ENCODE data around the gene PPFIA1.

The PPFIA1 gene

DNA sequence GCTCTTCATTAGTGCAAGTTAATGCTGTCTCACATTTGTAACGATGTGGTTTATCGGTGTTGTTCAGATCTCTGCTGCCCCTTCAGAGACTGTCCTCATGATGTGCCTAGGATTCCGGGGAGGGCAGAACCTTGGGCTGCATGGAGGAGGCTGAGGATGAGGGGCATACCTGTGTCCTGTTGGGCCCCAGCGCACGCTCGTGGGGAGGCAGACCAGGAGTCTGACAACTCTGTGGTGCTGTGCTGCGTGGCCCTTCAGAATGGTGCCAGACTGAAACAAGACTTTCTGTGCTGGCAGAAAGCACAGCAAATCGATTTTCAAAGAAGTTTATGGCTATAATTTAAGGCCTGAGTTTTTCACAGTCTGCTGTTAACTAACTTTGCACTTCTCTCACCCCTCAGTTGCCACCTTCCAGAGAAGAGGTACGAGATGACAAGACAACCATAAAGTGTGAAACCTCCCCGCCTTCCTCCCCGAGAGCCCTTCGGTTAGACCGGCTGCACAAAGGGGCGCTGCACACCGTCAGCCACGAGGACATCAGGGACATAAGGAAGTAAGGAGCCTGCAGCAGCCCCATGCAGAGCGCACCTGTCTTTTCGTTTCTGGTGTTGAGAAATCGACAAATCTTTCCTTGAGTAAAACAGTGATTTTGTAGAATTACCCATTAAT, 83.5 kb downstream of the PPFIA1 start:
- no peak for DNase-seq (ENCODE audit: low read depth in 3 of 3)

DNA sequence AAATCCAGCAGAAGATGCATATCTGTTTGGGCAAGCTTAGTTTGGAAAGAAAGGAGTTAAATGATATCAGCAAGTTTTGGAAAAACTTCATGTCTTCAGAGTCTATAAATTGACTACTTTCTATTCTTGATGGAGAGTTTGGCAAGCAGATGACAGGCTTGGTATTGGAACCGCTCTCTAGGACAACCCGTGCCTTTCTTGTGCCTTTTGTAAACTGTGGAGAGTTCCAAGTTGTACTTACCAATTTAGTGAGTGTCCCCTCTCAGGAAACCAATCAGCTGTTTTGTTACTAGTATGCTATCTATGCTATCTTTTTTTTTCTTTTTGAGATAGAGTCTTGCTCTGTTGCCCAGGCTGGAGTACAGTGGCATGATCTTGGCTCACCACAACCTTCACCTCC, 84.1 kb downstream of the PPFIA1 start:
- DNase-seq (ENCODE audit: low read depth in 3 of 3): no peak

DNA sequence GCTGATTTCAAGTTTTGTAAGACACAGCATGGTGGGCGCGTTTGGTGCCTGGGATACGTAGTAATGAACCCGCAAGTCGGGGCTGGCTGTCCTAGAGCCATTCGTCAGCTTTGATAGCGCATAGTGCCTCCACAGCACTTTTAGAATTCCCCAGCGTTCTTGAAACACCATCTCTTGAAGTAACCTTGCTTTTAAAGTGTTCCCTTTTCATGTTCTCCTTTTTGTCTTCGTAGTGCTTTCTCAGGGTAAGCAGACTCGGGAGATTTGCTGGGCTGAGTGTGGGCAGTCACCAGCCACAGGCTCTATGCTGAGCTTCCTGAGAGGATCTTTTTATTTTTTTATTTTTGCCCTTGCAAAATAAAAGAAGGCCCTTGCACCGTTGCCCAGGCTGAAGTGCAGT, 88.3 kb downstream of the PPFIA1 start:
- no peak for DNase-seq (ENCODE audit: low read depth in 3 of 3)

DNA sequence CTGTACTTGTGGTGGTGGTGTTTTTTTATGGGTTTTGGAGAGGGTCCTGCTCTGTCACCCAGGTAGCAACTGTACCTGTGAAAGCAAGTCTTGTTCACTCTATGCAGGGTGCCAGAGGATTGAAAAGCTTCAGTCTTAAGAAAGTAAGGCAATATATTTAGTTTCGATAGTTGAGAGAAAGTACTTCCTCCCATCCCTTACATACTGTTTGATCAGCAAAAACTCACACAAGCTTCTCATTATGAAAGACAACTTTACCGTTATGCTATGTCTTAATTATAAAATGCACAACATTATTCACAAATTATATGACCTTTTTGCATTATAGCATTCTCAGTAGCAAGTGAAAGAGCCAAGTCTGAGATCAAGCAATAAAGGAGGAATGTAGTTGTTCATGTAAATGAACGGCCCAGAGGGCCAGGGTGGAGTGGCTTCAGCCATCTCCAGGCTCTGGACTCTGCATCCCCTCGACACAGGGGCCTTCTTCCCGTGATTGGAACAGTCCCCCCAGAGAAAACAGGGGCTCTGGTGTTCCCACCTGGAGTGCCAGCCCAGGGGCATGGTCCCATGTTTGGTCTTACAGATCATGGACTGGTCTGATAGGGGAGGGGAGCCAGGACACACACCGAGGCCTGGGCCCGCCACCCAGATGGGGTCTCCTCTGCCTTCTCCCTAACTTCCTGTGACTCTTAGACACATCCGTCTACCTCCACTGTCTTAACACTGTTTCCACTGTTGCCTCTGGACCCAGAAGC, 89.1 kb downstream of the PPFIA1 start:
- DNase-seq (ENCODE audit: low read depth in 3 of 3): no peak

DNA sequence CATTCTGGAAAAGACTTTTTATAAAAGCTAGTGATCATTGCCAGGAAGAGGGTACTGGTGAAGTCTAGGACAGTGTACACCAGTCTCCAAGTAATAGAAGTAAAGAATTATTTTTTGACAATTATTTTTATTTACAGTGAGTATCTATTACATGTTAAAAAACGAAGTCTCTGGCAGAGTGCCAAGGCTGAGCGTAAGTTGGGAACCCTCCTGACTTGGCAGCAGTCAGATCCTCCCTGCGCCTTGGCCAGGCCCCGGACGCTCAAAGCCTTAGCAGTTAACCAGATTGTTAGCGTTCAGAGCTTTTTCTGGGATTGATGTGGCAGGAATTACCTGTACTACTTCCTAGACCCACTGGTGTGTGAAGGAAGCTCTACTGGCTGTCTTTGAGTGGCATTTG, 89.7 kb downstream of the PPFIA1 start:
- DNase-seq (ENCODE audit: low read depth in 3 of 3): no peak

DNA sequence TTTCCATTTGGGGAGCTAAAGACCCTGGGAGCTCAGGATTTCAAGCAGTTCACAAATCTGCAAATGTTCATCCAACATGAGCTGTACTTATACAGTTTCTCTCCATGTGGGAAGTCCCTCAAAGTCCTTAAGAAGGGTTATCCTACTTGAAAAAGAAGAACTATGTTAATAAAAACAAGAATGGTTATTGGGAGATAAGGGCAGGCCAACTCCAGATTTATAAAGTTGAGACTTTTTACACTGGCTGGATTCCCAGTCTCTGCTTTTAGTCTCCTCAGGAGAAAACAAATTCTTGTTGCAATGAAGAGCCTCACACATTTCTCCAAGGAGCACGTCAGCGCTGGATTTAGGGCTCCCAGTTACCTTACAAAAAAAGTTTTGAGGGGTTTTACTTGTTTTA, 93.7 kb downstream of the PPFIA1 start:
- DNase-seq (ENCODE audit: low read depth in 3 of 3): no peak

DNA sequence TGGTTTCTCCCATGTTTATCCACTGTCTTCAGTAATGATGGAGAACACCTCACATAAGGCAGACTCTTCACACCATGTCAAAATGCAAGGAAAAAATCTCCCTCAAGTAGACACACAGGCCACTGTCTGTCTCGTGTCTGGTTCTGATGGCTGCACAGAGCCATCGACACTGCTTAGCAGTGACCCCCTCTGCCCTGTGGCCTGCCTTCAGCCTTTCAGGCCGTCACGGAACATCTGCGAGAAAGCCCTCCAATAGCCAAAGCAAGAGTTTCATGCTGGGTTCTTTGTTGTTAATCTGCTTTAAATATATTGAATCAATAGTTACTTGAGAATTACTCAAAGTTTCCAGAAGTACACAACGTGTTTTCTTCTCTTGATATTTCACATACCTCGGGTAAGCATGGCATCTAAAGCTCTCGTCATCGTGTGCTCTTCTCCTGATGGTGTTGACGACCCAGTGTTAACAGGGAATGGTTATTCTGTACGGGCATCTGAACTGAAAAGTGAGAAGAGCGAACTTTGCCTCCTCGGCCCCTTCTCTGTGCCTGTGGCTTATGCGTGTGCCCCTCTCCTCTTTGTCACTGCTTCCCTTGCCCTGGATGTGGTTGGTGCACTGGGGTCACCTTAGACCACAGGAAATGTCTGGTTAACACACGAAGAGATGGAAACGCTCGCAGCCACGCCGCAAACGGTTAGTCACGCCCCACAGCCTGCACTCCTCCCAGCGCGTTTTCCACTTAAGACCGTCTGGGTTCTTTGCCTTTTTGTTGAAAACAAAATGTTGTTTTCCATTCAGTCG, 94.5 kb downstream of the PPFIA1 start:
- peak; percentile 15 to 49 (median 31) for DNase-seq (ENCODE audit: low read depth in 3 of 3)

DNA sequence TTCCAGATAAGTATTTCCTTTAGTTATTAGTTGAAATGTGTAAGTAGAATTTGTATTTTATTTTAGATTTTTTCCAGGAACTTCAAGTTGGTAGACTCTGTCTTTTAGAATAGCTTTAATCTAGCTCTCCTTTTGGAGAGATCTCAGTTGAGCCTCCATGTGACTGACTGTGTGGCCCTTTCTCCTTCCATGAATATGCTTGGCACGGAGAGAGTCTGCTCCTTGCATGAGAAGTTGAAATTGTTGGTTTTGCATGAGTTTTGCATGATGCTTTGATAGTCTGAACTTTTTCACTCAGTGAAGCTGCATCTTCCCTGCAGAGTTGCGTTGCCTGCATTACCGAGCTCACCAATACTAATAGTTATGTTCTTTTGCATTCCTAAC, 95.0 kb downstream of the PPFIA1 start:
- DNase-seq (ENCODE audit: low read depth in 3 of 3): no peak

DNA sequence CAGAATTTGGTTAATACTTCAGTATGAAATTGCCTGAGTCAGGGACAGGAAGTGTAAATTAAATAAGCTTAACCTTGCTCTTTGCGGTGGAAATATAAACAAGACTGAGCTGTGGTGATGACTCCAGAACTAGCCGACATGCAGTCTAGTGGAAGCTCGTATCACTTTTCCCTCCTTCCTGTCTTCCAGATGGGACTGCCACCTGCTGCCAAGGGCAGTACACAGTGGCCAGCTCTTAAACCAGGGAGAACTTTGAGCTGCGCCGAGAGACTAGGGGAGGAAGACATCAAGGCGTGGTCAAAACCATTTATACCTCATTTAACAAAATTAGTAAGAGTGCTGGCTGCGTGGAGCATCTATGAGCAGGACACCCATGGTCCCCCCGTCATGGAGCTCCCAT, 96.6 kb downstream of the PPFIA1 start:
- DNase-seq (ENCODE audit: low read depth in 3 of 3): no peak

DNA sequence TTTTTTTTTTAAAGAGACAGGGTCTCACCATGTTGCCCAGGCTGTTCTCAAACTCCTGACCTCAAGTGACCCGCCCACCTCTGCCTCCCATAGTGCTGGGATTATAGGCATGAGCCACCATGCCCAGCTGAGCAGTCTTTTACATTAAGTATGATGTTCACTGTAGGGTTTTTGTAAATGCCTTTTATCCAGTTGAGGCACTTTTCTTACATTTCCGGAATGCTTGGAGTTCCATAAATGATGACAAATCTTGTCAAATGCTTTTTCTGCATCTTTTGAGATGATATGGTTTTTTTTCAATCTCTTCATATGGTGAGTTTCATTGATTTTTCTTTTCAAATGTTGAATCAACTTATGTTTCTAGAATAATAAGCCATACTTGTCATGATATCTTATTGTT, 98.5 kb downstream of the PPFIA1 start:
- DNase-seq (ENCODE audit: low read depth in 3 of 3): no peak

DNA sequence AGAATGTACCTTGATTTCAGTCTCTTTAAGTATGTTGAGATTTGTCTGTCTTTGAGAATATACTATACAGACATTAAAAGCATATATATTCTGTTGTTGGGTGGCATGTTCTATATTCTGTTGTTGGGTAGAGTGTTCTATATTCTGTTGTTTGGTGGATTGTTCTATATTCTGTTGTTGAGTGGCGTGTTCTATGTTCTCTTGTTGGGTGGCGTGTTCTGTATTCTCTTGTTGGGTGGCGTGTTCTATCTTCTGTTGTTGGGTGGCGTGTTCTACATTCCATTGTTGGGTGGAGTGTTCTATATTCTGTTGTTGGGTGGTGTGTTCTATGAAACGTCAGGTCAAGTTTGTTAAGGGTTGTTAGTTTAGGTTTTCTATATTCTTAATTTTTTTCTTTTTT, 100.8 kb downstream of the PPFIA1 start:
- DNase-seq (ENCODE audit: low read depth in 3 of 3): no peak

DNA sequence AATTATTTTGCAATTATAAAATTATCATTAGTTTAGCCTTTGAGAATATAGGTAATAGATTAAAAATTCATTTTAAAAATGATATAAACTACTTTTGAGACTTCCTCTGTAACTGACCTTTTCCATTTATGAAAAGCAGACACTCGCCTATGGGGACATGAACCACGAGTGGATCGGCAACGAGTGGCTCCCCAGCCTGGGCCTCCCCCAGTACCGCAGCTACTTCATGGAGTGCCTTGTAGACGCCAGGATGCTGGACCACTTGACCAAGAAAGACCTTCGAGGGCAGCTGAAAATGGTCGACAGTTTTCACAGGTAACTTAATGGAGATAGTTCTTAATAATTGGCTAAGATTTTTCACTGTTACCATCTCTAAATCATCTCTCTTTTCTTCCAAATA, 101.6 kb downstream of the PPFIA1 start:
- DNase-seq (ENCODE audit: low read depth in 3 of 3): no peak

DNA sequence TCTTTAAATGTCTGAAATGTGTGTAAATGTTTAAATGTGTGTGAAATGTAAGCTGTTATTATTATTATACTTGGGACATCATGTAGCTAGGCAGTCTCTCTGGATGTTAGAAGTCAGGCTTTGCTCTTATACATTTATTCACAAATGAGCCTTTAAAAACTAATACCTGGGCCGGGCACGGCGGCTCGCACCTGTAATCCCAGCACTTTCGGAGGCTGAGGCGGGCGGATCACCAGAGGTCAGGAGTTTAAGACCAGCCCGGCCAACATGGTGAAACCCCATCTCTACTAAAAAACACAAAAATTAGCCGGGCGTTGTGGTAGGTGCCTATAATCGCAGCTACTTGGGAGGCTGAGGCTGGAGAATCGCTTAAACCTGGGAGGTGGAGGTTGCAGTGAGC, 106.1 kb downstream of the PPFIA1 start:
- no peak for DNase-seq (ENCODE audit: low read depth in 3 of 3)

DNA sequence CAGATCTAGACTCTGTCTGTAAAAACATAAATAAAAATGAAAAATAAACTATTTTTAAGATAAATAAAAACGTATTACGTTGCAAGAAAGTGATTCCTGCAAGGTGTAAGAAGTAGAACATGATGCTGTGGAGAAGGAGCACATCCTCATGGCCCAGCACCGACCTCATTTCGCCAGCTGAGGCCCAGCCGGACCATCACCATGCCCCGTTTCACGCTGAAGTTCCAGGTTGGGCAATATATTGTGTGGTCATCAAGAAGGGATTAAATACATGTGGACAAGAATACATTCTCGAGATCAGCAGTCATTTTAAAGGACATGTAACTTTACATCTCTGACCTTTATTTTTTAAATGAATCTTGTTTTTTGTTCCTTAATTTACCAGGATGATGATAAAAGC, 107.2 kb downstream of the PPFIA1 start:
- DNase-seq (ENCODE audit: low read depth in 3 of 3): no peak

DNA sequence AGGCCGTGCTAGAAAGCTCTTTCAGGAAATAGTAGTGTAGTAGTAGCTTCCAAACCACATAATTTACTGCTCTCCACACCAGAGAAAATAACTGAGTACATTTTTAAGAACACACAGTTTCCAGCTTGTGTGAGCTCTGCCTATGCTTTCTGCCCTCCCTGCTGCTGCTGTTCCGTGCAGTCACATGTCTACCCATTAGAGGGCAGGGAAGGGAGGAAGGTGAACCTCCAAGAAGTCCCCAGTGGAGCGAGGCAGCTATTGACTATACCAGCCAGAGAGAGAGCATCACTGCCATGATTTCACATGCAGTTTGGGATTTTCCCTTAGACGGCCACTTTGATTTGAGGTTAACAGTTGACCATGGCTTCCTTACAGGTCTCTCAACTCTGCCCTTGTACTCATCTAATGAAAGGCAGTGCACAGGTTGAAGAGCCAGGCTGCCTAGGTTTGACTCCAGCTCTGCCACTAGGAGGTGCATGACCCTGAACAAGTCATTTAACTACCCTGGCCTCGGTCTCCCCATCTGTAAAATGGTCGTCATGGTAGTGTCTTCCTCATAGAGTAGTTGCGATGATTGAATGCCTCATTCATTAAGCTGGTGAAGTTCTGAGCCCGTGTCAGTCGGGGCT, 108.1 kb downstream of the PPFIA1 start:
- DNase-seq (ENCODE audit: low read depth in 3 of 3): no peak

DNA sequence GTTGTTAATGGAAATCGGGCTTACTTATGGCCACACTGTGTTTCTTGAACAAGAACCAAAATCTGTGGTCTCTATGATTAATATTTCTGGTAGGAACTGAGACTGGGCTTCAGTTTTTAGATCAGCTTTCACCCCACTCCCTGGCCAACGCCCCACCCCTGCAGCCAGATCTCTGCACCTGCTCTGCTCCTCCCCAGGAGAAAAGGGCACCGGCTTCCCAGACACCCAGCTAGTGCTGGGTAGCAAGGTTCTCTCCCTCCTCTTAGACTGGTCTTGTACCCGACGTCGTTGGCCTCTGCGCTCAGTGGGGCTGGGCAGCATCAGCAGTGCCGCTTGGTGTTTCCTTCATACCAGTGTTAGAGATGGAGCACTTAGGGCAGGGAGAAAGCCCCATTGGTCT, 110.9 kb downstream of the PPFIA1 start:
- DNase-seq (ENCODE audit: low read depth in 3 of 3): no peak

DNA sequence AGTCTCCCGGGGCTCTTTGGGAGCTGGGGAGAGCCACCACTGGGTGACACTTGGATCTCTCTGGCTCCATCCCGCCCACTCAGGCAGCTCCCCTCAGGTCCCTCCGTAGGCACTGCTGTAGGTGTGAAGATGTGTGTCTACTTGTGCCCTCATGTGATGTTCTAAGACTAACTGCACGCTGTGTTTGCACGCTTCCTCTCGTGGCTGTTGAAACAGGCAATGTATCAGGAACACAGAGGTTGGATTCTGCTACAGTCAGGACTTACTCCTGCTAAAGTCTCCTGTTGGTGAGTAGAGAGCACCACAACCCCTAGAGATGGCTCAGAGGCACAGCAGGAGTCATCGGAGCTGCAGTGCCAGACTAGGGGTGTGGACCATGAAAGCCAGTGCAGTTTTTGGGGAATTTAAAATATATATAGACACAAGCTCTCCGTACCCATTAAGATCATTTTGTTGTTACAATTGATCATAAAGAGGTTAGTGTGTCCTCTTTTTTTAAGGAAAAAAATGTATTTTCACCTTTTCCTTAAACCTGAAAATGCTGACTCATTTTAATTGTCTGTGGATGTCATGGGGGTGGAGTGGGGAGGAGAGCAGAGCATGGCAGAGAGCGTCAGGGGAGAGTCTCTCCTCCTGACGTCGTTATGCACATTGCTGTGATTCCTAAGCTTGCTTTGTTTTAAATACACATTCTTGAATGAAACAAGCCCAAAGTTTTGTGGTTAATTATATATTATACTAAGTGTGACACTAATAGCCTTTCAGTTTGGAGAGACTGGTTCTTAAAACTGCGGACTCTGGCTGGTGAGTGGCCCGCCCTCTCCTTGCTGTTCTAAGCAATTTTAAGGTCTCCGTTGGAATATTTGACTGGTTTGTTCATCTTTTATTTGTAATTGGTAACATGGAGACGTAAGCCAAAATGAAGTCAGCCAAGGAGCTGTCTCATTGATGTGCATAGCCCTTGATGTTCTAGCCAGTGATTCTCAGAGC, 111.7 kb downstream of the PPFIA1 start:
- DNase-seq (ENCODE audit: low read depth in 3 of 3): no peak

DNA sequence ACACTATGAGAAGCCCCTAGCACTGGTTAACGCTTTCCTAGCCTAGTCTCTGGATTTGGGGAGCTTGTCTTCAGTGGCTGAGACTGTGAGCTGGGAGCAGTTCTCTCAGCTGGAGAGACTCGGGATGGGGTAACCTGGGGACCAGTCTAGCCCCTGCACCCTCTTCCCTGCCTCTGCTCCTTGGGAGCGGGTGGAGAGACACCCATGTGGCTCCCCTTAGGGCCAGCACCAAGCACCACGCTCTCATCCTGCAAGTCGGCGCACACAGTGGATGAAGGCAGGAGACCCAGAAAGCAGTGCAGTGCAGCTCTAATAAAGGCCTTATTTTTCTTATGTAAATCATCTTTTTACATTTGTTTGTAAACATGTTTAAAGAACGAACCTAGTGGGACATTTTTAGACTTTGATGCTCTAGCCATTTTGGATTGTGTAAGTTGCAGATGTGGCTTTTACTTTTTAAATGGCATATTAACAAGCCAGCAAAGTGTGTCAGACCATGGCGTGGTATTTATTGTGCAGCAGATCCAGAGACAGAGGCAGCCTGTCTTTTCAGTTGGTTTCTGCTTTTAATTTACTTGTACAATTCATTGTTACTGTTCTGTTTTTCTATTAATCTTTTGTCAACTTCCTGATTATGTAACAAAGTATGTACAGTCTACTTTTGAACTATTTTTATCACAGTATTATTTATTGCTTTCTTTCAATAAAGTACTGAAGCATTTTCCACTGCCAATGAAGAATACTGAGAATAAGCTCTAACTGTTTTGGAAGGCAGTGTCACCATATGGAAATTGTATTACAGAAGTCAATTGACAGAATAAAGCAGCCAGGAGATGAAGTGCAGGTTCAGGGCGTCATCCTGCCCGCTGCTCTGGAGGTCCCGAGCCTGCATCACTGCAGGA, 113.4 kb downstream of the PPFIA1 start:
- DNase-seq (ENCODE audit: low read depth in 3 of 3): no peak

DNA sequence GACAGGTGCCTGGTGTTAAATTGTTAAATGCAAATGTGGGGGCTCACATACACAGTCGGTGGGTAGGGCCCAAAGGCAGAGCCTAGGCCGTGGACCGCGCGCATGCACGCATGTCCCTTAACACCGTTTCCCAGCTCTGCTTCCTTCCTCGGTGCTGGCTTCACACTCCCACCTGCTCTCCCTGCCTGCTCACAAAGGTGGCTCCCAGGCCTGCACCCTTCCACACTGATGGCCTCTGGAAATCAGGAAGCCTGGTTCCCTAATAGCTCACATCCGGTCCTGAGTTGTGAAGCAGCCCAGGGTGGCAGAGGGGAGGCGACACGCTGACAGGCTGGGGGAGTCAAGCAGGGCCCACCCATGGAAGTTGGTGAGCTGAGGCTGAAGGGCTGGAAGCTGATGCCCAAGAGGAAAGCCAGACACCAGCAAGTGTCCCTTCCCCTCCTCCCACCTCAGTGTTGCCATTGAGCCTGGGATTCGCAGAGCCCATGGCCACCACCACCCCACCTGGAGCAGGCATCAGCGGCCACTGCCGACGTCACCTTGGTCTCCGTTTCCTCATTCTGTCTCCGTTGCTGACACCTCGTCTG, 114.2 kb downstream of the PPFIA1 start:
- no peak for DNase-seq (ENCODE audit: low read depth in 3 of 3)

DNA sequence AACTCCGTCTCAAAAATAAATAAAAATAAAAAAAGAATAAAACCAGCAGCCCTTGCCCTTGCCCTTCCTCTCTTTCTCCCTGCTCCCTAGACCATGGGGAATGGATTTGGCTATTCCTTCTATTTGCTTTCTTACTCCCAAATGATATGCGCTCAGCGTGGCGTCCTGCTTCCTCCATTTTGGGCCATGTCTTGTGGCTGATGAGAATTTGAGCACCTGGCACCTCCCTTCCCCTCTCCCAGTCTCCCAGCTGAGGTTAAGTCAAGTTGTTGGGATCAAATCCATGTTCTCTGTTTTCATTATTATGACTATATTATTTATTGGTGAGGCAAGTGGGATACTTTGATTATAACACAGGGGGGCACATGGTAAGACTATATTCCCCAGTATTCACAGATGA, 117.1 kb downstream of the PPFIA1 start:
- DNase-seq (ENCODE audit: low read depth in 3 of 3): no peak

Measured in stimulated activated CD4-positive, alpha-beta T cell treated with anti-CD3 and anti-CD28 coated beads, TNF-alpha, amount 100 ng/mL, for 4 hours (primary cell).